GM18507 (cell line): ENCODE measurements around the gene RARB.

Source experiments
- DNase-seq: peaks from one replicate; pipeline ENCODE4 v3.0.0; 2011; ENCODE audit warnings: low read depth; ENCODE audit not compliant: insufficient read length; ENCODE audit errors: extremely low spot score
- FAIRE-seq: peaks from 2 replicates; lab custom pipeline; 2011; peaks lifted over from hg19 to GRCh38; lab: Jason Lieb, UNC

The RARB gene

DNA sequence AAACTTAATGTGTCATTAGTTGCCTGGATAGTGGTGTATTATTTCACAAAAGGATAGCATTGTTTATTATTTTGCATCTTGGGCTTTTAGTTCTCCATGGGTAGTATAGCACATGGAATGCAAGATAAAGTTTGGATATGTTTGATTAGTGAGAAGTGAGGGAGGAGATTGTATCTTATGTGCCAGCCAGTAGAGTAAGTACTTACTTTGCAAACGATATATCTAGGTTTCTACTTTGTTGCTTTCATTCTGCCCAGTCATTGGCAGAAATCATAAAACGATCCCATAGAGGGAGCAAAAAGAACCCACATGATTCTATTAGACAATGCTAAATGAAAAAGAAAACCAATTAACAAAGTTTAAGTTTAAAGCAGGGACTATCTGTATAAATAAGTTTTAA, 105.3 kb downstream of the RARB start:
- DNase-seq (no peak), FAIRE-seq (no peak)

DNA sequence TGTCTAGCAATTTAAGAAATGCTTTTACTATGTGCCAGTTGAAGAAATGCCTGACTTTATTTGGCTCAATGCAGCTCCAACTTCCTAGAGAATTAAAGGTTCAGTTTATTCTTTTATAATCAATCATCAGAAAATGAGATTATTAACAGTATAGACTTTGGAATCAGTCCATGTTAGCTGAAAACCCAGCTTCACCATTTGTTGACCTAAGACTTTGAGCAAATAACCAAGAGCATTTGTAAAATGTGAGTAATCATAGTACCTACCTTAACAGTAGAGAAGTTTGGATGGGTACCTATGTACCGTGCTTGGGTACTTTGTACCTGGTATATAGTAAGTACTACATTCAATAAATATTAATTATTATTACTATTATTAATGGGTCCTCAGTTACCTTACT, 105.9 kb downstream of the RARB start:
- FAIRE-seq: no peak
- no peak for DNase-seq

DNA sequence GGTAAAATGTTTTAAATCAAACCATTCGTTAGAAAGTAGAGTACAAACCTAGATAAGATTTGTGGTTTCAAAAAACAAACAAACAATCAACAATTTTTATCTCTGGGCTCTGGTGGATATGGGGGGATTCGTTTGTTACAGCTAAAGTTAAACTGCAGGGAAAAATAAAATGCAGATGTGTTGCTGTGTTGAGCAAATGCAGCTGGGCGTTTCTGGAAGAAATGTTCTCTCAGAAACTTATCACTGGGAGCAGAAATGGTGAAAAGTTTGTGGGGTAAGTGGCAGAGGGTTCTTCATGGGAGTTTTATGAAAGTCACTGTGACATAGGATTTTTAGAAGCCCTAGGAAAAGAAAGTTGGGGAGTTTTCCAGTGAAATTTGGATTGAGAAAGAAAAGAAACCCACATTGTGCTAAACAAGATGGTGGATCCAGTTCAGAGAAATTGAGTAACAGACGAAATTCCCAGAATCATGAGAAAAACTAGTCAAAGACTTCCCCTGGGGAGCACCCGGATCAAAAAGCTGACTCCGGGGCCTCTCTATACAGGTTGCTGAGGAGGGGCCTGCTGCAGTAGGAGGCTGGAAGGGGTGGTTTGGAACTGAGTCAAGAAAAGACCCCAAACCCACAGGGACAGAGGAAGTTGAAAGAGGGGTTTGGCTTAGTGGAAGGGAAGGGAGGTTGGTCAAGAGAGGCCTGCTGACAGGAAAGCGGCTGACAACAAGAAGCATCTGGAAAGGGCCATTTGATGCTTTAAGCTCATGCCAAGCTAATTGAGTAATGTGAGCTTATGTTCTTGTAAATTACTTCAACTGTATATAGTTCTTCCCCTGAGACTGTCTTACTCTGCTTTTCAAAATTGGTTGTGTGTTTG, 108.7 kb downstream of the RARB start:
- FAIRE-seq: no peak
- DNase-seq: no peak

DNA sequence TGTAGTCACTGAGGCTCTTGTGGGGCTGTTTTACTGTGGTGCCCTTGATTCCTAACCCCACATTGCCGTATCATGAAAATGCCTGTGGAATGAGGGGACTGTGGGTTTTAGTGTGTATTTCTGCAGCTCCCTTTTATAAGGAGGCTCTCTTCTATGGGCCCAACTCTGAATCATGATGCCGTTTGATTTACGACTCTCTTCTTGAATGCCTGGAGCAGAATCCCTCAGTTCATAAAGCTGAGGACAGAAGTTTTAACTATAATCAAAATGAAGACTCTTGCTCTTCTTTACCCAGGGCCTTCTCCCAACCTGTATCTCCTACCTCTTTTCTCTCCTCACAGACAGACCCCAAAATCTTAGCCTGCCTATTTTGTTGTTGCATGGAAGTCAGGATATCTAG, 109.5 kb downstream of the RARB start:
- DNase-seq (no peak), FAIRE-seq (no peak)

DNA sequence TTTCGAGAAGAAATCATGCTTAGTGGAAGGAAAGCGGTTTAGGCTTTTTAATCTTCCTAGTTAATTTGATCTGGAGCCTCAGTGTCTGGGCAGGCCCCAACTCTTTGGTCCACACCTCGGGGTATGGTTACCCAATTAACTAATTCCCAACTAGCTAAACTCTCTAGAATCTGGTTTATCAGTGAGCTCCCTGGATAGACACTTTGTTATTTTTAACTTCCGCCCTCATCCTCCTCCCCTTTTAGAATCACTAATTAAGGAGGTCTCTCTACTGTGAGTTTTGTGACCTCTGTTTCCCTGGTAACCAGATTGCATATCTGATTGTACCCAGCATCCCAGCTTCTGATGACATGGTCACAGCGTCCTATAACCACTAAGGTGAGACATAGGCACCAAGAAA, 112.2 kb downstream of the RARB start:
- FAIRE-seq: no peak
- no peak for DNase-seq

DNA sequence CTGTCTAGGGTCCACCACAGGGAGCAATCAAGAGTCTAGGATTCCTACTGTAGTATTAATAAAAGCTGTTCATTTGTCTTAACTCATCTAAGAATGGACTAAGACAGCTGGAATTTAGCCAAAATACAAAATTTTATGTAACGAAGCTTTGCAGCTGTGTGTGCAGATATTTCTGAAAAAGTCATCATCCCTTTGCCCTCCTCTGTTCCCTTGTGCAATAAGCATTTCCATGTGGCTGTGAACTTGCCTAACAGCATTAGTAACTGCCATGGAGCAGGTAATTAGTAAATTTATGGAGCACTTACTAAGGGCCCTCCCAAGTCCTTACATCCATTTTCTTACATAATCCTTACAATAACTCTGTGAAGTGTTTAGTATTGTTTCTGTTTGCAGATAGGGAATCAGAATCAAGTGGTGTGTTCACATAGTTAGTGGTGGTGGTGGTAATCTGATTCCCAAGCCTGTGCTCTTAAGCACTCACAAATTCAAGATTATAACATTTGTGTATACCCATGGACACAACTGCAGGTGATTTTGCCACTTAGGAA, 114.5 kb downstream of the RARB start:
- FAIRE-seq (no peak), DNase-seq (no peak)

DNA sequence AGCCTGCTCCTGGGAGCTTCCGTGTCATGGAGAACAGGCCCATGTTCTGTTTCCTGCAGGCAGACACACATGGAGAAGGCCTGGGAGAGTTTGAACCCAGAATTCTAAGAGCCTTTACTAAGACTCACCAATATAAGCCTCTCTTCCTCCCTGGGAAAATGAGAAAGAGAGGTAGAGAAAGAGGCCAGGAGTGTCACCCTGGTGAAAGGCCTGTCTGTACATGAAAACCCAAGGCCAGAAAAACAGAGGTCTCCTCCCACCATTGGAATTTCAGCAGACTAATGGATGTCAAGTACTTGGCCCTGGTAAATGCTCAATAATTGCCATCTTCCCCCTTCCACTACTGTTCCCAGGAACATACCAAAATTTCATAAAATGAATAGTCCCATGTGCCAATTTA, 119.0 kb downstream of the RARB start:
- FAIRE-seq: no peak
- DNase-seq: no peak

DNA sequence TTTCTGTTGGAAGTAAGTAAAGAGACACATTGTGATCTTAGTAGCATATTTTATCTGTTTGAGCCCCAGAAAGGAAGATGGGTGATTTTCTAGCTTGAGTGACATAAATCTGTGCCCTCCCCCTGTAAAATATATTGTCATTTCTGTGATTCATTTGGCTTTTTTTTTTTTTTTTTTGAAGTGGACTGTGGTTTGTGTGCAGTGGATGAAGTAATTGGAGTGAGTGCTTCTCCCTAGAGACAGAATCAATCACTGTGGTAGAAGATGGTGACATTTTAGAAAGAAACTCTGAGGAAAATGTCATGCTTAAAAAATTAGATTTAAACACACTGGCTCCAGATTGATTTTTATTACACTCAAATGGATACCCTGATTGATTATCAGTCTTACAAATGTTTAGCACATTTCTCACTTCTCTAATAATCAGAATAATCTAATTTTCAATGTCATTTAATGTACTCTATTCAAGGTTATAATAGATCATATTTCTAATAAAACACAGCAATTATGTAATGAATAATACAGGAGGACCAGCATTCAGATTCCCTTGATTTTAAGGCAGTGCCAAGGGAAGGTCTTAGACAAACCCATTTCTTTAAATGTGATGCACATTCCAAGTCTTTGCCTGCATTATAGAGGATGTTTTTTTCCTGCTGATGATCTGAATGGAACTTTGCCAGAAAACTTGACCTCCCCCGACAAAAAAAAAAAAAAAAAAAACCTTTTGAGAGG, 120.0 kb downstream of the RARB start:
- DNase-seq: no peak
- FAIRE-seq: no peak

DNA sequence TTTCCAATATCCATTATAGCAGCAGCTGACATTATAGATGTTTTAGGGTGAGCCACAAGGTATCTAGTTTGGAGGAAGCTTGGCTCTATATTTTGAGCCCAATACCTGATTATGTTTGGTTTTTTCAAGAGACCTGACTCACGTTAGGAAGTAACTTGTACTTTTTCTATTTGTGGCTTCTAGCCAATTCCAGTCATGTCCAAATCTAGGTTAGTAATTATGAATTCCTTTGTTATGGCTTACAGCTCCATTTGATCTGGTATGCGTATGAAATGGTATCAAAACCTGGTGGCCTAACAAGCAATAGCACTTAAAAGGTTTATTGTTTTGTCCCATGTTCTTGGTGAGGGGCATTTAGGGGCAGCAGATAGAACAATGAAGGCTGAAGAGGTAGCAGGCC, 120.8 kb downstream of the RARB start:
- no peak for DNase-seq
- no peak for FAIRE-seq

DNA sequence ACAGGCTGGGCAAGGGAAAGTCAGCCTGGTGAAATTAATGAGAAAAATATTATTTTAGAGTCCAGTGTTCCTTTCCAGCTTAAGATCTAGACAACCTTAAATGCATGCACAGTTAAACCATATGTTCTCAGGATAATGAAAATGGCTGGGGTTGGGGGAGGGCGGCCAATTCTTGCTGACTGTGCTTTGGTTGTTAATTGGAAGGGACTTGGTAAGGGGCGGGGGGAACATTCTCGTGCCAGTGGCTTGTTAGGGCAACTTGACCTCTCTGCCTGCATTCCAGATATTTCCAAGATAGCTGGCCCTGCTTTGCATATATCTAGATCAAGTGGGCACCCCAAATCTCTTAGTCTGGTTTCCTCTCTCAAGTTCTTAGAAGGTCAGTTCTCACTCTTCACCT, 124.2 kb downstream of the RARB start:
- DNase-seq: no peak
- no peak for FAIRE-seq

DNA sequence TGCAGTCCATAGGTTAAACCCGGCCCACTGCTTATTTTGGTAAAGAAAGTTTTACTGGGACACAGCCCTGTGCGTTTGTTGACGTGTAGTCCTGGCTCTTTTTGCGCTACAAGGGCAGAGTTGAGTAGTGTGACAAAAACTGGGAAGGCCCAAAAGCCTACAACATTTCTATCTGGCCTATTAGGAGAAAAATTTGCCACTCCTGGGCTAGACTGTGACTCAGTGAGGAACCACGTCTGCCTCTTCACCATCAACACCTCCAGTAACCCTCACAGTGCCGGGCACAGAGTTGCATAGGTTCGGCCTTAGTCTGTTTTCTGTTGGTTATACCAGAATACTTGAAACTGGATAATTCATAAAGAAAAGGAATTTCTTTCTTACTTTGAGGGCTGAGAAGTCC, 126.3 kb downstream of the RARB start:
- DNase-seq: no peak
- FAIRE-seq: no peak

DNA sequence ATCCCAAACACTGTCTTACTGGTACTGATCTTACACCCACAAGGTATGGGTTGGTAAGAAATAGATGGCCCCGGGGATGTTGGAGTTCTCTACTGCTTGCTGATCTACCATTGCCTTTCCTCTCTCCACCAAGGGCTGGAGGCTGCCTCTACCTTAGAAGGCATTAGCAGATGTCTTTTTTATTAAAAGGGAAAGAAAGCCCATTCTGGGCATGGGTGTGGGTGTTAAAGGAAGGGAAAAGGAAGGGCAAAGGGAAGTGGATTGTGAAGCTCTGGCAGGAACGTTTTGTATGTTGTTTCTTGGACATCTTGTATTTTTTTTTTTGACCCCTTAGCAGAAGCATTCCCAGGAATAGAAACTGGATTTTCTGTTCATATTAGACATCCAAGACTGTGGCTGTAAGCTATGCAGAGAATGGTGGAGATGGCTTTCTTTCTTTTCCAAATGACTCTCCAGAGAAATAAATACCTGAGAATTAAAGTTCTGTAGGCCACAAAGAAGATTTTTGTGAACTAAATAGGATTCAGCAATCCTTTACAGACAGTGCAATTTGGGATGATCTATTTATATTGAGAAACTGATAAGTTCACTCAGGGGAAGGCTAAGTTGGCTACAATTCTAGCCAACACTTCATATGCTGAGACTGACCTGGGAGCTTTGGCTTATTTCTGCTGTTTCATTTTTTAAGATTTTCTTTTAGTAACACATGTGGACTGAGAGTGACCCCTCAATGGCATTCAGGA, 127.8 kb downstream of the RARB start:
- no peak for FAIRE-seq

DNA sequence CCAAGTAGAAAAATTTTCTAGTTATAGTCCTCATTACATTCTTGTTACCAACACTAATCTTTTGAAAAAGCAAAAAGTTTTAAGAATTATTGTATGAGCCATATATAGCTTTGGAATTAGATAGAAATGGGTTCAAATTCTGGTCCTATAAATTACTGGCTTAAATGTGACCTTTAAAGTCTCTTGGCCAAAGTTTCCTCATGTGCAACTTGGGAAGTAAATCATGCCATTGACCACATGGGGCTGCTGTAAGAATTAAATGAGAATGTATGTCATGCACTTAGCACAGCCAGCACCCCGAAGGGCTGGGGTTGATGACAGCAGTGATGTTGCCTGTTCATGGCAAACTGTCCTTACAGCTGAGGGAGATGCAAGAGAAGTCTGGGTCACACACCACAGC, 128.4 kb downstream of the RARB start:
- FAIRE-seq: no peak

More for the DNA sequence above, 127.8 kb downstream of the RARB start:
- DNase-seq: no peak

DNA sequence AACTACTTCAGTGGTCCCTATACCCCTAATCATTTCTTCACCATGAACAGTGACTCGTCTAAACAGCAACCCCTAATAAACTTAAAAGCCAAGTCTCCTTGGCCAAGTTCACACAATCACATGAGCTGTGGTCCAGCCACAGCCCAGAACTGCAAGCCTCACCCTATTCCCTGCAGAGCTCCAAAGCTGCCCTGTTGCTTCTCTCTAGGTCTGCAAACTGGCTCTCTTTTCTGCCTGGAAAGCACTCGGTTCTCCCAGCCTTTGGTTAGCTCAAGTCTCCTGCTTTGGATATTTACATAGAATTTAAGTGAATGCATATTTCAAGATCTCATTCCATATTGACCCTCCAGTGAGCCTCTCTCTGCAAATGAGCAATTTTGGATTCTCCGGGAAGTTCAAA, 129.6 kb downstream of the RARB start:
- FAIRE-seq (no peak), DNase-seq (no peak)

More for the DNA sequence above, 128.4 kb downstream of the RARB start:
- no peak for DNase-seq

DNA sequence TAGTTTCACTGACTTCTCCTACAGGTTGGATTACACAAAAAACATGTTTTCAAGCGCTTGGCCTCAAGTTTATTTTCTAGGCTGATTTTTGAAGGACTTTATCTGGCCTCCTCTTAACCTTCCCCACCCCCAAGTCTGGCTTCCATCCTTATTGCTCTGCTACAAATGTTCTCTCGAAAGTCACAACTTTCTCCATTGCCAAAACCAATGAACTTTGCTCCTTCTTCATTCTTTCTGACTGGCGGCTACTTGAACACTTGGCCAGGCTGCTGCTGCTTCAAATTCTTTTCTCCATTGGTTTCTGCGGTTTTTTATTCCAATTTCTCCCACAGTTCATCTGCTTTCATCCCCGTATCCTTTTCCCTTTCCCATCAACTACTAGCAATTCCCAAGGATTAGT, 130.1 kb downstream of the RARB start:
- no peak for DNase-seq
- FAIRE-seq: no peak

DNA sequence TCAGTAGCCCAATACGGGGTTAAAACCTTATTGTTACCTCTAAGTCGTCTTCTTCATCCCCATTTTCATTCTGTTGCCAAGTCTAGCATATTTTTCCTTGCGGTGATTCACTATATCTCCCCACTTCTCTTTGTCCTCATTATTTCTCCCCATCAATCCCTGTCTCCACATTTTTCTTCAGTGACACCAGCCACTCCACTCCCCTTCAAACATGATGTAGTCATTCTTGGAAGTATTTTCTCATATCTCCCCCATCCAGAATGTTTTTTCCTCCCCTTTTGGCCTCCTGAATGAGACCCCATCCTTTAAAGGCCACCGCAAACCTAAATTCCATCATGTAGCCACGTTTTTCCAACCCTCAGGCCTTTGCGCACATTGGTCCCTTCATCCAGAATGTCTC, 130.7 kb downstream of the RARB start:
- FAIRE-seq (no peak), DNase-seq (no peak)

DNA sequence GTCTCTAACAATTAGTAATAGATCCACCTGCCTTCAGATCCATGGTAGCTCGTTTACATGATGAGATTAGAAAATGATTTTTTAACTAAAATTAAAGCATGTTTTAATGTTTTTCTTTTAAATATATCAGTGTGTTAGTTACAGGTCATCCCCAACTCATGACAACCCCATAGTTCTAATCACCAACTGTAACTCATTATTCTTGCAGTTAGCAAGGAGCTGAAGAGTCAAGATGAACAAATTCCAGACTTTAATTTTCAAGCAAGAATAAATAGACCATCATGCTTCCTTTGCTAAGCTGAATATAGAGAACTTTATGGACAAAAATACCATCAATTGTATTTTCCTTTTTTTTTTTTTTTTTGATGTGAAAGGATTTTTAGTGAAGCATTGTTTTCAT, 135.5 kb downstream of the RARB start:
- FAIRE-seq: no peak
- no peak for DNase-seq

DNA sequence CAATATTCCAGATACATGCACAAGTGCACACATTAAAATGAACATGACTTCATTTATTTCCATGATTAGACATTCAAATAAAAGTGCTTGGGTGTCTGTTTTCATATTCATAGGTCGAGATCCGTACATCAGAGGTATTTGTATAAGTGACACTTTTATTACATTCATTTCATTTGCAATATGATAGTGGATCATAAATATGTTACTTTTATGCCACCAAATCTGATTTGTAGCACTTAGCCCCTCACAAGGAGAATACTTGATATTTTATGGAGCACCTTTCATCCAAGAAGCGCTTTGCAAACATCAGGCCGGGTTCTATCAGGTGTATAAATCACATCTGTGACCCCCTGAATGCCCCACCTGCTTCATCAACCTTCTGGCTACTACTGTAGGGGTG, 136.0 kb downstream of the RARB start:
- DNase-seq: no peak
- FAIRE-seq: no peak

DNA sequence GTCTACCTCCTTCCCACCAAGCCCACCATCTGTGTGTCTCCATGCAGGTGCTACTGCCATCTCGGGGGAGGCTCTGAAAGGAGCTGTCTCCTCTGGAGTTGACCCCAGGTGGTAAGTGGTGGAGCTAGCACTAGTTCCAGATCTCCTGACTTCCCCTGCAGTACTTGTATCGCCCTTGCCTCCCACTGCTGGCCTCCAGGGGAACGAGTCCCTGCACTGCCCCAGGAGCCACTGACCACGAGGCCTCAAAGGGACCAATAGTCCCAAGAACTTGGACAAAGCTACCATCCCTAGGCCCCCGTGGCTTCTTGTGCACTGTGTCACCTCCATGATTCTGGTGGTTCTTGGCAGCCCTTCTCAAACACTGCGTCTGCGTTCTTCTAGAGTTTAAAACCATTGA, 137.7 kb downstream of the RARB start:
- FAIRE-seq (no peak), DNase-seq (no peak)

DNA sequence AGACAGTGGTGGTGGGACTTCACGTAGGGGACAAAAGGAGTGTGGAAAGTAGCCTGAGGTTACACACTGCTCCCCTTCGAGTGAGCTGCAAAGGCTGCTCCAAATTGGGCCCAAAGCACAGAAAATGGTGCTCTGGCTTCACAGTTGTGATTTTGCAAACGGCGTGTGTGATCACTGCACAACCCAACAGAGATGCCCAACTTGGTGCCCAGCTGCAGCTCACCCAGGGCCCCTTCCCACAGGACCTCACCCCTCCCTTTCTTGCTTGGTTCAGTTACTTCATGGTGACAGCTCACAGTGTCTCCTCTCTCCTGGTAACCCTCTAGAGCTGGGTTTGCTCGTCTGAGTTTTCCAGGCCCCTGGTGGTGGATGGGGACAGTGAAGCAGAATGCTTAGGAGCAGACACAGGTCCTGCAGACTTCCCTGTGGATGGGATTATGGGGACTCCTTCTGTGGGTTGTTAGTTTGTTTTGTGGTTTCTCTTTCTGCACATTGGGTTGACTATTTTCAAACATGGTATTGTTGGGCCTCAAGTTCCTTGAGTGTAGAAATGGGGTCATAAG, 138.4 kb downstream of the RARB start:
- FAIRE-seq: no peak
- DNase-seq: no peak
